GM19025 (cell line): Measurements from ENCODE around the gene F7.

Experiments
- ATAC-seq: cut with Tn5 transposase; IDR thresholded peaks from one replicate; pipeline ENCODE4 v1.9.1; 2021; ENCODE audit warnings: mild to moderate bottlenecking, low read depth, moderate library complexity; ENCODE audit not compliant: unreplicated experiment

Gene F7

GRCh38 chr13:113086031-113086750 lies 19.4 kb upstream of the F7 start:
- ATAC-seq: no peak

- ATAC-seq: no peak
These were observed 18.3 kb upstream of the F7 start for GRCh38 chr13:113086991-113087922.

GRCh38 chr13:113087923-113088690 lies 17.5 kb upstream of the F7 start:
- no peak for ATAC-seq

GRCh38 chr13:113088691-113089020 lies 16.9 kb upstream of the F7 start:
- ATAC-seq: no peak

- no peak for ATAC-seq
These were observed 15.7 kb upstream of the F7 start for GRCh38 chr13:113089693-113090414.

- no peak for ATAC-seq
These were observed 15.2 kb upstream of the F7 start for GRCh38 chr13:113090415-113090770.

- no peak for ATAC-seq
These were observed 14.8 kb upstream of the F7 start for GRCh38 chr13:113090806-113091205.

- no peak for ATAC-seq
These were observed 14.3 kb upstream of the F7 start for GRCh38 chr13:113091211-113091771.

- ATAC-seq: no peak
These were observed 13.5 kb upstream of the F7 start for GRCh38 chr13:113091891-113092775.

- ATAC-seq: no peak
These were observed 12.6 kb upstream of the F7 start for GRCh38 chr13:113092776-113093579.

GRCh38 chr13:113093580-113094409 lies 11.8 kb upstream of the F7 start:
- ATAC-seq: no peak

- ATAC-seq: no peak
These were observed 11.2 kb upstream of the F7 start for GRCh38 chr13:113094410-113094800.

- ATAC-seq: no peak
These were observed 10.2 kb upstream of the F7 start for GRCh38 chr13:113095146-113096051.

GRCh38 chr13:113096052-113096744 lies 9.4 kb upstream of the F7 start:
- no peak for ATAC-seq

GRCh38 chr13:113096745-113097305 lies 8.8 kb upstream of the F7 start:
- no peak for ATAC-seq

- ATAC-seq: no peak
These were observed 7.9 kb upstream of the F7 start for GRCh38 chr13:113097651-113098050.
